Measurements from ENCODE around the gene CEP41.

The CEP41 gene

GRCh38 chr7:130384371-130384801, 56.4 kb downstream of the CEP41 start:
- DNase-seq (ENCODE audit: extremely low read depth, insufficient read length), result no peak
- Histone ChIP-seq H3K36me3 (ENCODE audit: control insufficient read depth, insufficient read depth, low read length) (no peaks in the 10 kb centered on the region), H3K4me3 (replicated peaks; ENCODE audit: low read depth, low read length) (no peak overlapping the region), H3K27me3 (replicated peaks; ENCODE audit: control insufficient read depth, insufficient read depth, low read length) (no peaks in the 10 kb centered on the region)
- TF ChIP-seq CTCF (IDR thresholded peaks at IDR 0.05; ENCODE audit: insufficient read depth, low read length, poor library complexity, severe bottlenecking), result no peak

- DNase-seq (ENCODE audit: extremely low read depth, insufficient read length), result no peak
- no peaks in the 10 kb centered on the region for H3K27me3 ChIP-seq (replicated peaks; ENCODE audit: control insufficient read depth, insufficient read depth, low read length)
These were observed 57.4 kb downstream of the CEP41 start for GRCh38 chr7:130383187-130383980.

GRCh38 chr7:130381468-130382312, 59.1 kb downstream of the CEP41 start:
- DNase-seq (ENCODE audit: extremely low read depth, insufficient read length), result no peak
- H3K27me3 ChIP-seq (replicated peaks; ENCODE audit: control insufficient read depth, insufficient read depth, low read length), result no peaks in the 10 kb centered on the region
- TF ChIP-seq CTCF (IDR thresholded peaks at IDR 0.05; ENCODE audit: insufficient read depth, low read length, poor library complexity, severe bottlenecking), result no peak
- H3K4me3 ChIP-seq (replicated peaks; ENCODE audit: low read depth, low read length), result no peak overlapping the region
- no peaks in the 10 kb centered on the region for H3K36me3 ChIP-seq (ENCODE audit: control insufficient read depth, insufficient read depth, low read length)

More at GRCh38 chr7:130383187-130383980, 57.4 kb downstream of the CEP41 start:
- no peak for TF ChIP-seq CTCF (IDR thresholded peaks at IDR 0.05; ENCODE audit: insufficient read depth, low read length, poor library complexity, severe bottlenecking)
- H3K36me3 ChIP-seq (ENCODE audit: control insufficient read depth, insufficient read depth, low read length), result no peaks in the 10 kb centered on the region
- no peak overlapping the region for H3K4me3 ChIP-seq (replicated peaks; ENCODE audit: low read depth, low read length)

GRCh38 chr7:130380861-130381455, 59.9 kb downstream of the CEP41 start:
- no peak for TF ChIP-seq CTCF (IDR thresholded peaks at IDR 0.05; ENCODE audit: insufficient read depth, low read length, poor library complexity, severe bottlenecking)
- Histone ChIP-seq H3K27me3 (replicated peaks; ENCODE audit: control insufficient read depth, insufficient read depth, low read length) (no peaks in the 10 kb centered on the region), H3K4me3 (replicated peaks; ENCODE audit: low read depth, low read length) (no peak overlapping the region), H3K36me3 (ENCODE audit: control insufficient read depth, insufficient read depth, low read length) (no peaks in the 10 kb centered on the region)
- no peak for DNase-seq (ENCODE audit: extremely low read depth, insufficient read length)

GRCh38 chr7:130379921-130380860, 60.6 kb downstream of the CEP41 start, which contains the start of gene CPA1:
TSS of gene CPA1 (plus strand) at chr7:130380494. CDS start at chr7:130380521, 27 bp downstream.
- no peaks in the 10 kb centered on the region for H3K36me3 ChIP-seq (ENCODE audit: control insufficient read depth, insufficient read depth, low read length)
- no peak for TF ChIP-seq CTCF (IDR thresholded peaks at IDR 0.05; ENCODE audit: insufficient read depth, low read length, poor library complexity, severe bottlenecking)
- no peak within 1 kb of the TSS for H3K4me3 ChIP-seq (replicated peaks; ENCODE audit: low read depth, low read length)
- DNase-seq (ENCODE audit: extremely low read depth, insufficient read length), result no peak
- no peaks in the 10 kb centered on the region for H3K27me3 ChIP-seq (replicated peaks; ENCODE audit: control insufficient read depth, insufficient read depth, low read length)
